ENCODE data around the gene CDC5L.

- TF ChIP-seq, protein P1, sequence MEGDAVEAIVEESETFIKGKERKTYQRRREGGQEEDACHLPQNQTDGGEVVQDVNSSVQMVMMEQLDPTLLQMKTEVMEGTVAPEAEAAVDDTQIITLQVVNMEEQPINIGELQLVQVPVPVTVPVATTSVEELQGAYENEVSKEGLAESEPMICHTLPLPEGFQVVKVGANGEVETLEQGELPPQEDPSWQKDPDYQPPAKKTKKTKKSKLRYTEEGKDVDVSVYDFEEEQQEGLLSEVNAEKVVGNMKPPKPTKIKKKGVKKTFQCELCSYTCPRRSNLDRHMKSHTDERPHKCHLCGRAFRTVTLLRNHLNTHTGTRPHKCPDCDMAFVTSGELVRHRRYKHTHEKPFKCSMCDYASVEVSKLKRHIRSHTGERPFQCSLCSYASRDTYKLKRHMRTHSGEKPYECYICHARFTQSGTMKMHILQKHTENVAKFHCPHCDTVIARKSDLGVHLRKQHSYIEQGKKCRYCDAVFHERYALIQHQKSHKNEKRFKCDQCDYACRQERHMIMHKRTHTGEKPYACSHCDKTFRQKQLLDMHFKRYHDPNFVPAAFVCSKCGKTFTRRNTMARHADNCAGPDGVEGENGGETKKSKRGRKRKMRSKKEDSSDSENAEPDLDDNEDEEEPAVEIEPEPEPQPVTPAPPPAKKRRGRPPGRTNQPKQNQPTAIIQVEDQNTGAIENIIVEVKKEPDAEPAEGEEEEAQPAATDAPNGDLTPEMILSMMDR (IDR thresholded peaks at IDR 0.05; ENCODE audit: low read length): no peak
- TF ChIP-seq EZH2 (IDR thresholded peaks at IDR 0.05; ENCODE audit: borderline replicate concordance, low read length): no peak
These were observed 27.9 kb downstream of the CDC5L start for GRCh38 chr6:44415449-44415848.

All from OCI-LY1 (cell line).